Measurements from ENCODE around the gene GPC1. TPM values are rescaled to one million over a fixed set of nuclear protein-coding genes. Genes with fewer than 3 reads are reported as not detected.

Gene GPC1
- total and polyA plus RNA-seq, 5 donors from 2014 or later, result 0.06 to 0.91 (median 0.39) TPM

- H3K4me1 ChIP-seq (ENCODE audit: control insufficient read depth, insufficient read depth, low read length, poor library complexity, severe bottlenecking), result peaks cover 11% of the 10 kb centered on the region
- no peak for DNase-seq
Observed at GRCh38 chr2:240440704-240441320, 5.3 kb downstream of the GPC1 start.

GRCh38 chr2:240441326-240441992 is 6.0 kb downstream of the GPC1 start:
- Histone ChIP-seq H3K36me3 (ENCODE audit: control insufficient read depth, insufficient read depth, low read length) (no peaks in the 10 kb centered on the region), H3K9me3 (ENCODE audit: control insufficient read depth in 2 of 2, low read length in 2 of 2) (no peaks in the 10 kb centered on the region), H3K27me3 (ENCODE audit: control insufficient read depth, insufficient read depth, low read length) (peaks cover 9% of the 10 kb centered on the region), H3K4me3 (ENCODE audit: low read depth, low read length) (no peak overlapping the region), H3K27ac (ENCODE audit: insufficient read depth, low read length, poor library complexity, severe bottlenecking) (no peak overlapping the region), H3K4me1 (ENCODE audit: control insufficient read depth, insufficient read depth, low read length, poor library complexity, severe bottlenecking) (peaks cover 4% of the 10 kb centered on the region)
- Mint-ChIP-seq H3K36me3 (no peaks in the 10 kb centered on the region), H3K27ac (no peak overlapping the region), H3K9me3 (no peaks in the 10 kb centered on the region), H3K4me1 (peaks cover 0 to 9% (median 1%) of the 10 kb centered on the region in 4 donors), H3K4me3 (no peak overlapping the region), H3K27me3 (peaks cover 12% of the 10 kb centered on the region)
- ATAC-seq (ENCODE audit: low read depth in 2 of 2) (no peak), DNase-seq (no peak)

More at GRCh38 chr2:240440704-240441320, 5.3 kb downstream of the GPC1 start:
- Mint-ChIP-seq H3K9me3 (no peaks in the 10 kb centered on the region), H3K27ac (no peak overlapping the region), H3K4me1 (peaks cover 0 to 9% (median 1%) of the 10 kb centered on the region in 4 donors), H3K36me3 (no peaks in the 10 kb centered on the region), H3K27me3 (peaks cover 12% of the 10 kb centered on the region), H3K4me3 (peak overlapping the region in 1 of 4 donors; percentile 63)
- Histone ChIP-seq H3K27ac (ENCODE audit: insufficient read depth, low read length, poor library complexity, severe bottlenecking) (no peak overlapping the region), H3K27me3 (ENCODE audit: control insufficient read depth, insufficient read depth, low read length) (peaks cover 9% of the 10 kb centered on the region), H3K9me3 (ENCODE audit: control insufficient read depth in 2 of 2, low read length in 2 of 2) (no peaks in the 10 kb centered on the region), H3K36me3 (ENCODE audit: control insufficient read depth, insufficient read depth, low read length) (no peaks in the 10 kb centered on the region), H3K4me3 (ENCODE audit: low read depth, low read length) (no peak overlapping the region)
- no peak for ATAC-seq (ENCODE audit: low read depth in 2 of 2)

- H3K27me3 Mint-ChIP-seq, result peaks cover 11% of the 10 kb centered on the region
- no peaks in the 10 kb centered on the region for H3K9me3 Mint-ChIP-seq
- no peaks in the 10 kb centered on the region for H3K36me3 Mint-ChIP-seq
- H3K27me3 ChIP-seq (ENCODE audit: control insufficient read depth, insufficient read depth, low read length), result peaks cover 7% of the 10 kb centered on the region
- no peaks in the 10 kb centered on the region for H3K36me3 ChIP-seq (ENCODE audit: control insufficient read depth, insufficient read depth, low read length)
- H3K27ac Mint-ChIP-seq, result no peak overlapping the region
- H3K9me3 ChIP-seq (ENCODE audit: control insufficient read depth in 2 of 2, low read length in 2 of 2), result no peaks in the 10 kb centered on the region
- DNase-seq, result no peak
- ATAC-seq (ENCODE audit: low read depth in 2 of 2), result no peak
- H3K4me1 ChIP-seq (ENCODE audit: control insufficient read depth, insufficient read depth, low read length, poor library complexity, severe bottlenecking), result no peaks in the 10 kb centered on the region
- no peak overlapping the region for H3K27ac ChIP-seq (ENCODE audit: insufficient read depth, low read length, poor library complexity, severe bottlenecking)
- H3K4me3 Mint-ChIP-seq, result no peak overlapping the region
- no peak overlapping the region for H3K4me3 ChIP-seq (ENCODE audit: low read depth, low read length)
- H3K4me1 Mint-ChIP-seq, result peaks cover 0 to 6% (median 1%) of the 10 kb centered on the region in 4 donors
Observed at GRCh38 chr2:240441993-240442411, 6.5 kb downstream of the GPC1 start.

- Histone ChIP-seq H3K4me1 (ENCODE audit: control insufficient read depth, insufficient read depth, low read length, poor library complexity, severe bottlenecking) (no peaks in the 10 kb centered on the region), H3K36me3 (ENCODE audit: control insufficient read depth, insufficient read depth, low read length) (no peaks in the 10 kb centered on the region), H3K9me3 (ENCODE audit: control insufficient read depth in 2 of 2, low read length in 2 of 2) (no peaks in the 10 kb centered on the region), H3K27me3 (ENCODE audit: control insufficient read depth, insufficient read depth, low read length) (peaks cover under 1% of the 10 kb centered on the region), H3K27ac (ENCODE audit: insufficient read depth, low read length, poor library complexity, severe bottlenecking) (no peak overlapping the region), H3K4me3 (ENCODE audit: low read depth, low read length) (no peak overlapping the region)
- Mint-ChIP-seq H3K4me1 (no peaks in the 10 kb centered on the region), H3K4me3 (no peak overlapping the region), H3K27me3 (peaks cover under 1% of the 10 kb centered on the region), H3K27ac (no peak overlapping the region), H3K36me3 (no peaks in the 10 kb centered on the region), H3K9me3 (no peaks in the 10 kb centered on the region)
- ATAC-seq (ENCODE audit: low read depth in 2 of 2) (no peak), DNase-seq (no peak)
Observed at GRCh38 chr2:240442891-240443715, 7.6 kb downstream of the GPC1 start.

GRCh38 chr2:240443891-240444301 is 8.4 kb downstream of the GPC1 start:
- Mint-ChIP-seq H3K27ac (no peak overlapping the region), H3K27me3 (no peaks in the 10 kb centered on the region), H3K9me3 (no peaks in the 10 kb centered on the region), H3K36me3 (no peaks in the 10 kb centered on the region), H3K4me1 (no peaks in the 10 kb centered on the region), H3K4me3 (no peak overlapping the region)
- no peaks in the 10 kb centered on the region for H3K36me3 ChIP-seq (ENCODE audit: control insufficient read depth, insufficient read depth, low read length)
- H3K9me3 ChIP-seq (ENCODE audit: control insufficient read depth in 2 of 2, low read length in 2 of 2), result no peaks in the 10 kb centered on the region
- H3K27me3 ChIP-seq (ENCODE audit: control insufficient read depth, insufficient read depth, low read length), result no peaks in the 10 kb centered on the region
- no peaks in the 10 kb centered on the region for H3K4me1 ChIP-seq (ENCODE audit: control insufficient read depth, insufficient read depth, low read length, poor library complexity, severe bottlenecking)
- DNase-seq, result no peak
- H3K27ac ChIP-seq (ENCODE audit: insufficient read depth, low read length, poor library complexity, severe bottlenecking), result no peak overlapping the region
- no peak overlapping the region for H3K4me3 ChIP-seq (ENCODE audit: low read depth, low read length)
- ATAC-seq (ENCODE audit: low read depth in 2 of 2), result no peak

GRCh38 chr2:240444464-240444863 is 9.0 kb downstream of the GPC1 start:
- Mint-ChIP-seq H3K4me3 (no peak overlapping the region), H3K27ac (no peak overlapping the region), H3K36me3 (no peaks in the 10 kb centered on the region), H3K27me3 (peaks cover 2% of the 10 kb centered on the region), H3K4me1 (no peaks in the 10 kb centered on the region), H3K9me3 (no peaks in the 10 kb centered on the region)
- Histone ChIP-seq H3K4me1 (ENCODE audit: control insufficient read depth, insufficient read depth, low read length, poor library complexity, severe bottlenecking) (no peaks in the 10 kb centered on the region), H3K36me3 (ENCODE audit: control insufficient read depth, insufficient read depth, low read length) (no peaks in the 10 kb centered on the region), H3K9me3 (ENCODE audit: control insufficient read depth in 2 of 2, low read length in 2 of 2) (no peaks in the 10 kb centered on the region), H3K4me3 (ENCODE audit: low read depth, low read length) (no peak overlapping the region), H3K27me3 (ENCODE audit: control insufficient read depth, insufficient read depth, low read length) (no peaks in the 10 kb centered on the region), H3K27ac (ENCODE audit: insufficient read depth, low read length, poor library complexity, severe bottlenecking) (no peak overlapping the region)
- DNase-seq (no peak), ATAC-seq (ENCODE audit: low read depth in 2 of 2) (no peak)

- H3K4me3 ChIP-seq (ENCODE audit: low read depth, low read length), result no peak overlapping the region
- no peaks in the 10 kb centered on the region for H3K4me1 ChIP-seq (ENCODE audit: control insufficient read depth, insufficient read depth, low read length, poor library complexity, severe bottlenecking)
- H3K4me3 Mint-ChIP-seq, result no peak overlapping the region
- no peaks in the 10 kb centered on the region for H3K9me3 Mint-ChIP-seq
- DNase-seq, result no peak
- H3K27me3 Mint-ChIP-seq, result peaks cover 15% of the 10 kb centered on the region
- H3K4me1 Mint-ChIP-seq, result peaks cover 0 to 5% (median 0%) of the 10 kb centered on the region in 4 donors
- no peaks in the 10 kb centered on the region for H3K36me3 Mint-ChIP-seq
- no peak overlapping the region for H3K27ac Mint-ChIP-seq
- ATAC-seq (ENCODE audit: low read depth in 2 of 2), result no peak
- no peaks in the 10 kb centered on the region for H3K36me3 ChIP-seq (ENCODE audit: control insufficient read depth, insufficient read depth, low read length)
- no peaks in the 10 kb centered on the region for H3K9me3 ChIP-seq (ENCODE audit: control insufficient read depth in 2 of 2, low read length in 2 of 2)
- H3K27me3 ChIP-seq (ENCODE audit: control insufficient read depth, insufficient read depth, low read length), result no peaks in the 10 kb centered on the region
- H3K27ac ChIP-seq (ENCODE audit: insufficient read depth, low read length, poor library complexity, severe bottlenecking), result no peak overlapping the region
Observed at GRCh38 chr2:240445961-240446663, 10.6 kb downstream of the GPC1 start.

All from CD4-positive, CD25-positive, alpha-beta regulatory T cell (primary cell).